ENCODE measurements around the gene GP1BB.

Gene GP1BB

DNA sequence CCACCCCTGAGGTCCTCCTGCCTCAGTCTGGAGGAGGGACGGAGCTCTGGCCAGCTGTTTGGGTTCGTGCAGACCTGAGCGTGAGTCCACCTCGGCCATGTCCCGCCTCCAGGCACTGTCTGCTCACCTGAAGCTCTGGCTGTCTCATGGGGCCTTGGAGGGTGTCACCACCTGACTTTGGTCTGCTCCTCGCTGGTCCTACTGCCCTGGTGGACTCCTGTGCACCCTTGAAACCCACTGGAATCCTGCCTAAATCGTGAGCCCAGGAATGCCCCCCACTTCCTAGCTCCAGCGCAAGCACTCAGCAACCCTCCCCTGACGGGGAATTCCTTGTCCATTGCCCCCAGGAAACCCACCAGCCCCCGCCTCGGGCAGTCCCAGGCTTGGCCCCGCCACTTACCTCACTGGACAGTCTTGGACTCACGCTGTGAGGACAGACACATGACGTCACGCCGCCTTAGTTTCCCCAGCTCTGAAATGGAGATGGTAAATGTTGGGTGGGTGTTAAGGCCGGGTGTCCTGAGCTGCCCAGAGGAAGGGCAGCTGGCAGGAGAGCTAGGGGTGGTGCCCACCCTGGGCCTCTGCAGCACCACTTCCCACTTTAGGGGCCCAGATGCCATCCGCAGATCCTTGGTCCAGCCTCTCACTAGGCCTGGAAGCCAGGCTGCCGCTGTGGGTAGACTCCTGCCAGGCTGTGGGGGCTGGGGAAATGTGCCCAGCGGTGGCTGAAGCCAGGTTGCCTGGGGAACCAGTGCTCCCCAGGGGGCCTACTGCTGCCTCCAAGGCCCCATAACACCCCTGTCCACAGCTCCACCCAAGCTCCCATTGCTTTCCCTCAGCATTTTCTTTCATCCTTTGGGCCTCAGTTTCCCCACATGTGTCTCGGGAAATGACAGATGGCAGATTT lies 19.1 kb downstream of the GP1BB start:
- no peak for DNase-seq (ENCODE audit: low read depth)

GRCh38 chr22:19743081-19743480 lies 19.7 kb downstream of the GP1BB start:
- DNase-seq (ENCODE audit: low read depth), result no peak

DNA sequence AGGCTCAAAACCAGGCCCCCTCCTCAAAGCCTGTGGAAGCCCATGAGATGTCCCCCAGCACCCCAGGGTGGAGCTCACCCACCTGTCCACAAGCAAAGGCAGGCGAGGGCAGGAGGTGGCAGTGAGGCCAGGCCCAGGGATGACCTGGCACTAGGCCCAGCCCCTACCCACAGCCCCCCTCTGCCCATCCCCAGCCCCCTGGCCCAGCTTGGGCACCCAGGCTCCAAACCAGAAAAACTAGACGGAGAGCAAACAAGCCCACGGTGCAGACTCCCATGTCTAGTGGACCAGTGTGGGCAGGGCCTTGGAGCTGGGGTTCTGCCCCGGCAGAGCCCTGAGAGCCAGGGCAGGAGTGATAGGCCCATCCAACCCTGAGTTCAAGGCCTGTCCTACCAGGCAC lies 20.3 kb downstream of the GP1BB start:
- no peak for DNase-seq (ENCODE audit: low read depth)

DNA sequence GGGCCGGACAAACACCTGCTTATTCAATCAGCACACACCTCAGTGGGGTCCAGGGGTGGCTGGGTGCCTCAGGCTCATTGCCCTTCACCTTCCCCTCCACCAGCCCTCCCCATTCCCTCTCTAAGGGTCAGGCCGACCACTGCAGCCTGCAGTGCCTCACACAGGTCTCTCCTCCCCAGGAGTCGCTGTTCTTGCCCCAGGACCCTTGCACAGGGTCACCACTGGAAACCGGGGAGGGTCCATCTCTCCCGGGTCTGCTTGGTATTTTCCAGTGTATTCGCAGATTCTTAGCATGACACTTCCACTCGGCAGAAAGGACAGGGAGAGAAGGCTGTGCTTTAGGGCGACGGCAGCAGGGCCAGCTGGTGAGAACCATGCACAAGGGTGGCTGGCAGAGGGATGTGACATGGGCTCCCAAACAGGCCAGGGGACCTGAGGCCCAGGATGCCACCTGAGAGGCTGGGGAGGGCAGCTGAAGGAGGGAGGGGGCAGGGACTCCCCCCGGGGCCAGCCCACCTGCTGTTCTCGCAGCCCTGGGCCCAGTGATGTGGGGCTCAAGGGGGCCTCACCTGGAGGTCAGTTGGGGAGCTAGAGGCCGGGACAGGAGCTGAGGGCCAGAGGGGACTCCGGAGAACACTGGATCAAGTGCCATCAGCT lies 21.1 kb downstream of the GP1BB start:
- DNase-seq (ENCODE audit: low read depth), result no peak

DNA sequence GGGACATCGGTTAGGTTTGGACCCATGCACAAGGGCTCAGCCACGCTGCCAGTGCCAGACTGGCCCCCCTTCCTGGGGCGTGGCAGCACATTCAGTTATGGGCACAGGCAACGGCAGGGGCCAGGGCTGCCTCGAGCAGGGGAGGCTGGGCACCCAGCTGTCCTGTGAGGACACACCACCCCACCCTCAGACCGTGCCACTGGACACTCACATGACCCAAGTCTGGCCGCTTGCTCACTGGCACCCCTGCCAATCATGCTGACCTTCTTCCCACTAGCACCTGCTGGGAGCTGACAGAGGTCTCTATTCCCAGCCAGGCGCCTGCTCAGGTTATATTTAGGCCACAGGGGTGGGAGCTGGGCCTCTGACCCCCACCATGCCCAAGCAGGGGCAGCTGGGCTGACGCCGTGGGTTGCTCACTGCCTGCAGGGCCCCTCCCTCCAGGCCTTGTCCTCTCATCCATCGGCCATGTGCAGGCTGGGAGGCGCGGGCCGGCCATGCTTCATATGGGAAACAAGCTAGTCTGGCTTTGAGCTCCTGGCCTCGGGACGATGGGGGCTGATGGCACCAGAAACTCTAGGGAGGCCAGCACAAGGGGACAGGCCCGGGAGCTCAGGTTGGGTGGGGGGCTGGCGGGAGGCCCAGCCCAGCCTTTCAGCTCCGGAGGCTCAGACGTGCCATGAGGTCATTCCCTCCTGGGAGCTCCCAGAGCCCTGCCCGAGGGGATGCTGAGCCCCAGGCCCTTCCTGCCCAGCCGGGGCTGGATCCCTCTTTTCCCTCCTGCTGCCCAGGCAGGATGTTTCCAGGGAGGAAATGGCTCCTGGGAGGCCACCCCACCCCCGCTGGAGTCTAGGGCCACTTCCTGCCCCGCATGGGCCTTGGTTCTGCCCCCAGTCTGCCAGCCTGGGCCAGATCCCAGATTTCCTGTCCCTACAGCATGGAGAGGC lies 22.1 kb downstream of the GP1BB start:
- no peak for DNase-seq (ENCODE audit: low read depth)

DNA sequence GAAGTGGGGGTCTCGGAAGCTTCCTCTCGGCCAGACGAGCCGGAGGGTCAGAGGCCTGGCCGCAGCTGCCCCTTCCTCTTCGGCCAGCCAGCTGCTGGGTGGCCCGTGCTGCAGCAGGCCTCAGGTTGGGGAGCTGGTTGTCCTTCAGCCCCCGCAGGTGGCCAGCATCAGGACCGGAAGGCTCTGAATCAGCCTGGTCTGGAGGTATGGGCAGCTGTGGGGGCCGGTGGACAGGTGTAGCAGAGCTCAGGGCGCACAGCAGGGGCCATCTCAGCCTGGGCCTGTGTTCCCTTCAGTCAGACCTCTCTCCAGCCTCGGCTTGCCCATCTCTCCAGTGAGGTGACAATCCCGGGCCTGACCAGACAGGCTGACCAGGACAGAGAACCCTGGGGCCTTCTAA lies 23.4 kb downstream of the GP1BB start:
- DNase-seq (ENCODE audit: low read depth), result no peak

- no peak for DNase-seq (ENCODE audit: low read depth)
Measured at GRCh38 chr22:19747551-19747950, 24.2 kb downstream of the GP1BB start.

DNA sequence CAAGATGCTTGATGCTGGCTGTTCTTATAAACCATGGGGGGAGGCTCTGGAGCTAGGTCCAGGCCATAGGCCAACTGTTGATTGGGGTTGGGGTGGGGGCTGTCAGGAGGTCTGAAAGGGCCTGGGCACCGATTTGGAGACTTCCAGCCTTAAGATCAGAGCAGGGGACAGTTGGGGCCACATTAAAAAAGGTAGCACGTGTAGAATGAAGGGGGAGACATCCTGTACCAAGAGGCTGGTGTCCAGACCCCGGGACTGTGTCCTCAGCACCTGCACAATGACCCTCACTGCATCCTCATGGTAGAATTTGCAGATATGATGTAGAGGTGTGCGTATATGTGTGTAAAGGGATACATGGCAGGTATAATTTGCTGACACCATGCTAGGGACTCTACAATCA lies 24.8 kb downstream of the GP1BB start:
- DNase-seq (ENCODE audit: low read depth), result no peak

DNA sequence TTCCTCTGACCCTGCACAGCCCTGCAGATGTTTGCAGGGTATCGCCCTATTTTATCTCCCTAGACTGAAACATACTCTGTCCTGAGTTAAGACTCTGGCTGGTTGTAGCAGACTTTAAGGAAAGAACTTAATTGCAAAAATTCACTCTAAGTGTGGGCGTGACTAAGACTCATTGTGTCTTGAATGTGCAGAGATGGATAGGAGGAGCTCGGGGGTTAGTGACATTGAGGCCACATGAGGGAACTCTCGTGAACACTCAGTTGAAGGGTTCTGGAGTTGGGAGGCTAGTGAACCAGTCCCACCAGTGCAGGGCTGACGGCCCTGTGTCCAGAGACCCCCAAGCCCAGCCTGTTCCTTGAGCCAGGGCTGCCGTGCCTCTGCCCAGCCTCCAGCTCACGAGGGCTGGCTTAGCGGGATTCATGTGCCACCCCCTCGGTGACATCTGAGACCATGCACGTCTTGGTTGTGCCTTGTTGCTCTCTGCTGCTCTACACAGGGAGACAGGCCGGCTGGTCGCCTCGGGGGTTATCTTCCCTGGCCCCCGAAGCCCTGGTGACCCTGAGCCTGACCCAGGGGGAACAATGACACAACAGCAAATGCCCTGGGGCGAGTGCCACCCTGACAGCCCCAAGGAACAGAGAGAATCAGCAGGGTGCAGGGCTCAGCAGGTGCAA lies 25.8 kb downstream of the GP1BB start:
- no peak for DNase-seq (ENCODE audit: low read depth)

- no peak for DNase-seq (ENCODE audit: low read depth)
Measured at GRCh38 chr22:19749876-19750275, 26.5 kb downstream of the GP1BB start.

DNA sequence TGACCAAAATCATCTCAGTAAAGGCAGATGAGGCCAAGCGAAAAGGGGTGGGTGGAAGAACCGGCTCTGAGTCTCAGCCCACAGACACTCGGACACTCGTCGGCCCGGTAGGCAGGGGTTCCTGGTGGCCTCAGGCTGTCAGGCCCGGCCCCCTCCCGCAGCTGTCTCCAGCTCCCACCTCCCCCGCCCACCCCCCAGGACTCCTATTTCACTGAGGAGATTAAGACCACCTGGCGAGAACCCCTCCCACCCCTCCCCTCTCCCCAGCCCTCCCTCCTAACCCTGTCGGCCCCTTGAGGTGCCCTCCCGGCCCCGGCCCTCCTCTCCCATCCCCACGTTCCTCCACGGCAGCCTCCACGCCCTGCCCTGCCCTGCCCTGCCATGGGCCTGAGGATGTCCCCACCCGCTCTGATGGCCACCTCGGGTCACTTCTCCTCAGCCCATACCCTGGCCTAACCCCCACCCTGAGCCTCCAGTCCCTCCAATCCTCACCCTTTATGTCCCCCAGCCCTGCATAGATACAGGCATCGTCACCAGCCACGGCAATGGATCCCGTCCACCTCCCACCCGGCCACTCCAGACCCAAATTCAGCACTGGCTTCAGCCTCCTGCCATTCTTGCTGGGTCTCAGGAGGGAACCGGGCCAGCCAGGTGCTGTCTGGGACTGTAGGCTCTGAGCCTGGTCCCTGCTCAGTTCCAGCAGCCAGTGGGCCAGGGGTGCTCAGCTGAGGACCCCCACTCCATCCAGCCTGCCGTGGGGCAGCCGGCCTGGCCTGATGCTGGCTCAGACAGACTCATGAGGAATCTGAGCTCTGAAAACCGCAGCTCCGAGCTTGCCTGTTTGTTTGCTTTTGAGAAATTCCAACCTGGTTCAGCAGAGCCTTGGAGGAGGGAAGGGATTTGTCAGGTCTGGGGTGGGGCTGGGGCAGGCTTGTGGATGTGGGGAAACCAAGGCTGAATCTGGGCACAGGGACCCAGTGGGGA lies 27.5 kb downstream of the GP1BB start:
- no peak for DNase-seq (ENCODE audit: low read depth)

GRCh38 chr22:19751497-19752245 lies 28.3 kb downstream of the GP1BB start:
- DNase-seq (ENCODE audit: low read depth), result no peak

GRCh38 chr22:19753090-19753842 lies 29.9 kb downstream of the GP1BB start:
- DNase-seq (ENCODE audit: low read depth), result no peak

DNA sequence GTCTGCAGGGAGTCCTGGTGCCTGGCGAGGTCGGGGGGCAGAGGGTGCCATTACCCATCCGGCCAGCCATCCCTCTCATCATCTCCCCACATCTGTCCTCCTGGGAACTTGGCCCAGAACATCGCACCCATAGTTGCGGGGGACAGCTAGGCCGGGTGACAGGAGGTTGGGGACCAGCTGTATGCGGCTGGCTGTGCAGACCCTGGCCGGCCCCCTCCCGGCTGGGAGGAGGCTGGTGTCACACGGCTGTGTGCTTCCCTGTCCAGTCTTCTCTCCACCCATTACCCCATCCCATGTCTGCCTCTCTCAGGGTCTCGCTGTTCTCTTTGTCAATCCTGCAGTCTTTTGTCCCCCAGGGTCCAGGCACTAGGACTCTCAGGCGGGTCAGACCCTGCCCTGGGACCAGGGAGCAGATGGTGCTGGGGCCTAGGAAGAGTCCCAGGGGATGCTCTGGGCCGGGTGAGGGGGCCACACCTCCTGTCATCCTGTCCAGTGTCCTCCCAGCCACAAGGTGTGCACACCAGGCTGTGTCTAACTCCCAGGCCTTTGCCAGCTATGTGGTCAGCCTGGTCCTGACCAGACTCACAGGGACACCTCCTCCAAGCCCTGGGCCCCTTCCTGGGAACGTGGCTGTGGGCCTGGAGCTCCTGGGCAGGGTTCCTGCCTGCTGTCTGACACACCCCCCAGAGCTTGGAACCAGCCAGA lies 30.8 kb downstream of the GP1BB start:
- no peak for DNase-seq (ENCODE audit: low read depth)

- no peak for DNase-seq (ENCODE audit: low read depth)
Measured at GRCh38 chr22:19754701-19755144, 31.4 kb downstream of the GP1BB start.

- no peak for DNase-seq (ENCODE audit: low read depth)
Measured at GRCh38 chr22:19755145-19755710, 31.9 kb downstream of the GP1BB start.

GRCh38 chr22:19755722-19756287 lies 32.5 kb downstream of the GP1BB start:
- DNase-seq (ENCODE audit: low read depth), result no peak
